ENCODE data around the gene OXER1. TPM values are rescaled to one million over a fixed set of nuclear protein-coding genes. Genes with fewer than 3 reads are reported as not detected.

Gene OXER1
- total RNA-seq, 4 donors from 2014 or later, result 0.78 to 1.3 (median 0.98) TPM; not detected in 1

DNA sequence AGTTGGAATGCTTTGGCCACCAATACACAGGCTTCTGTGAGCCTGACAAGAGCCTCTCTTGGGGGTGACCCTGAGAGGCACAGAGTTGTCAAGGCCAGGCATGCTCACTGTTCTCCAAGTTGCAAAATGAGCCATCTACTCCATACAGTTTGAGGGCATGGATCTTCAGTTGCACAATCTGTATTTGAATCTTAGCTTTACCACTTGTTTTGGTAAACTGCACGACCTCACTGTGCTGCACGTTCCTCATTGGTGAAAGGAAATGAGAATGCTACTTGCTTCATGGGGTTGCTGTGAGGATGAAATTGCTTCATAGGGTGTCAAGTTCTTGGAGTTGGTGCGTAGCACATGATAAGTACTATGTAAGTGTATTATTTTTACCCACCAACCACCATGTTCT is 40.4 kb upstream of the OXER1 start:
- DNase-seq, result no peak
- Histone ChIP-seq H3K27me3 (no peaks in the 10 kb centered on the region), H3K27ac (no peak overlapping the region), H3K4me3 (replicated peaks in 1 of 3) (no peak overlapping the region), H3K4me1 (peaks cover 6 to 11% of the 10 kb centered on the region in 2 donors), H3K36me3 (no peaks in the 10 kb centered on the region), H3K9me3 (no peaks in the 10 kb centered on the region)
- intact Hi-C loops (cut with DNase I), result no loop called here
- TF ChIP-seq POLR2A (IDR thresholded peaks at IDR 0.05), result no peak
- TF ChIP-seq, protein P1, sequence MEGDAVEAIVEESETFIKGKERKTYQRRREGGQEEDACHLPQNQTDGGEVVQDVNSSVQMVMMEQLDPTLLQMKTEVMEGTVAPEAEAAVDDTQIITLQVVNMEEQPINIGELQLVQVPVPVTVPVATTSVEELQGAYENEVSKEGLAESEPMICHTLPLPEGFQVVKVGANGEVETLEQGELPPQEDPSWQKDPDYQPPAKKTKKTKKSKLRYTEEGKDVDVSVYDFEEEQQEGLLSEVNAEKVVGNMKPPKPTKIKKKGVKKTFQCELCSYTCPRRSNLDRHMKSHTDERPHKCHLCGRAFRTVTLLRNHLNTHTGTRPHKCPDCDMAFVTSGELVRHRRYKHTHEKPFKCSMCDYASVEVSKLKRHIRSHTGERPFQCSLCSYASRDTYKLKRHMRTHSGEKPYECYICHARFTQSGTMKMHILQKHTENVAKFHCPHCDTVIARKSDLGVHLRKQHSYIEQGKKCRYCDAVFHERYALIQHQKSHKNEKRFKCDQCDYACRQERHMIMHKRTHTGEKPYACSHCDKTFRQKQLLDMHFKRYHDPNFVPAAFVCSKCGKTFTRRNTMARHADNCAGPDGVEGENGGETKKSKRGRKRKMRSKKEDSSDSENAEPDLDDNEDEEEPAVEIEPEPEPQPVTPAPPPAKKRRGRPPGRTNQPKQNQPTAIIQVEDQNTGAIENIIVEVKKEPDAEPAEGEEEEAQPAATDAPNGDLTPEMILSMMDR (IDR thresholded peaks at IDR 0.05), result no peak
- 65 to 76% methylated on average over 3 of the region's 3 CpGs for WGBS, 2 donors

DNA sequence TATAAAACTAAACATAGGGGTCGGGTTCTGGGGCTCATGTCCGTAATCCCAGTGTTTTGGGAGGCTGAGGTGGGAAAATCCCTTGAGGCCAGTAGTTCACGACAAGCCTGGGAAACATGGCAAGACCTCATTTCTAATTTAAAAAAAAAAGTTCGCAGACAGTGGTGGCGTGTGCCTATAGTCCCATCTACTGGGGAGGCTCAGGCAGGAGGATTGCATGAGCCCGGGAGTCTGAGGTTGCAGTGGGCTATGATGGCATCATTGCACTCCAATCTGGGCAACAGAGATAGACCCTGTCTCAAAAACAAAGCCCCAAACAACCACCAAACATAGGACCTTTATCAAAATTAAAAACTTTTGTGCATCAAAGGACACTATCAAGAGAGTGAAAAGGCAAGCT is 38.2 kb upstream of the OXER1 start:
- no peaks in the 10 kb centered on the region for H3K27me3 ChIP-seq
- no peaks in the 10 kb centered on the region for H3K36me3 ChIP-seq
- intact Hi-C loops (cut with DNase I), result no loop called here
- DNase-seq, result no peak
- WGBS, 2 donors, result 86 to 93% methylated on average over 6 of the region's 6 CpGs
- TF ChIP-seq, protein P1 (IDR thresholded peaks at IDR 0.05), result no peak
- no peak for TF ChIP-seq POLR2A (IDR thresholded peaks at IDR 0.05)
- peaks cover 0 to 4% of the 10 kb centered on the region in 2 donors for H3K4me1 ChIP-seq
- no peak overlapping the region for H3K27ac ChIP-seq
- no peaks in the 10 kb centered on the region for H3K9me3 ChIP-seq
- no peak overlapping the region for H3K4me3 ChIP-seq (replicated peaks in 1 of 3)

DNA sequence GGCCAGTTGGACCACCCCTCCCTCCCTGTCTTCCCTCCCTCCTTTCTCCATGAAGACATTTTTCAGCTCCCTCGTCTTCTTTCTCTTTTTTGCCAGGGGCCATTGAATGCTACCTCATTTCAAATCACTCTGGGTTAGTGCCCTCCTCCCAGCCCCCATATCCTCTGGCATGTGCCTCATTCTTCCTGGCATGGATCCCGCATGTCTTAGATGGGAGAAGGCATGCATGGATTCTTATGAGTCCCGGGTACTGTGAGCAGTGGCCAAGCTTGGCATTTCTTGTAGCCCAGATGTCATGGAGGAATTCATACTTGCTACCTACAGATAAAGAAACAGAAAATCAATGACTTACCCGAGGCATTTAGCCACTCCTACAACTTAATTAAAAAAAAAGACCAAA is 37.4 kb upstream of the OXER1 start:
- intact Hi-C loops (cut with DNase I), result no loop called here
- H3K27me3 ChIP-seq, result no peaks in the 10 kb centered on the region
- whole genome bisulfite sequencing, 2 donors, result 42 to 54% methylated on average over 4 of the region's 4 CpGs
- H3K4me1 ChIP-seq, result peaks cover 0 to 4% of the 10 kb centered on the region in 2 donors
- TF ChIP-seq POLR2A (IDR thresholded peaks at IDR 0.05), result no peak
- TF ChIP-seq, protein P1 (IDR thresholded peaks at IDR 0.05), result no peak
- no peak overlapping the region for H3K4me3 ChIP-seq (replicated peaks in 1 of 3)
- H3K9me3 ChIP-seq, result no peaks in the 10 kb centered on the region
- peak; percentile 18 to 41 for DNase-seq
- no peak overlapping the region for H3K27ac ChIP-seq
- no peaks in the 10 kb centered on the region for H3K36me3 ChIP-seq

DNA sequence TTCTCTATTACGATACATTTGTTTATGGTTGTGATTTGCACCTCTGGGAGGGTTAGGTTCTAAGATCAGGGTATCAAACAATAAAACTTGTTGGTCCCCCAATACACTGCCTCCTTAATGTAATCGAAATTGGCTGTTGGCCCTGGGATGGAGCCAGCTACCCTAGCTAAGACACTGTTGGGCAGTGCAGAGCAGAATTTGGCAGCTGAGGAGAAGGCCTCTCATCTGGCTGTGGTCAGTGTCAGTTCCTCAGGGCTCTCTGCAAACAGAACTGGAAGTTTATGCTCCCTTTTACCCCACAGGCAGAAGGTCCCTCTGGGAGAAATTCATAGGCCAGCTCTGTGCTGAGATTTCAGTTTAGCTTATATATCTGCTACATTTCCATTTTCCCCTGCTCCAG is 37.0 kb upstream of the OXER1 start:
- no peak overlapping the region for H3K27ac ChIP-seq
- no peaks in the 10 kb centered on the region for H3K9me3 ChIP-seq
- H3K36me3 ChIP-seq, result no peaks in the 10 kb centered on the region
- intact Hi-C loops (cut with DNase I), result no loop called here
- no peak overlapping the region for H3K4me3 ChIP-seq (replicated peaks in 1 of 3)
- TF ChIP-seq POLR2A (IDR thresholded peaks at IDR 0.05), result no peak
- TF ChIP-seq, protein P1 (IDR thresholded peaks at IDR 0.05), result no peak
- 47 to 89% methylated on average over 2 of the region's 2 CpGs for WGBS, 2 donors
- H3K27me3 ChIP-seq, result no peaks in the 10 kb centered on the region
- no peak for DNase-seq
- peaks cover 0 to 4% of the 10 kb centered on the region in 2 donors for H3K4me1 ChIP-seq

DNA sequence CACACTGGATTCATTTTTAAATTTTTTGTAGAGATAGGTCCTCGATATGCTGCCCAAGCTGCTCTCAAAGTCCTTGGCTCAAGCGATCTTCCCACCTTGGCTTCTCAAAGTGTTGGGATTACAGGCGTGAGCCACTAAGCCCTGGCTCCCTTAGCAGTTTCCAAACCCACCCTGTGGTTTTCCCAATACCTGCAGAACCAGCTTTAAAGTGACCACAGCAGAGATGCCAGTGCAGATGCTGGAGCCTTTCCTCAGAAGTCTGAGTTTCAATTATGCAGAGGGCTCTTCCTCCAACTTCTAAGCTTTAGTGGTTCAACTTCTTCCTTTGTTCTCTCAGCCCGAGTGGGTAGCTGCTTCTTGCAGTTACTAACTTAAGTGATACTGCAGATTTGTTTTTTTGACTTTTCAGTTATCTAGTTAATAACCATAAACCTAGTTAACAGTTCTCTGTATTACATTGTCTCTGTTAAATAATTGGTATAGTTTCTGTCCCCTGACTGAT is 36.6 kb upstream of the OXER1 start:
- Histone ChIP-seq H3K4me3 (replicated peaks in 1 of 3) (no peak overlapping the region), H3K27ac (no peak overlapping the region), H3K27me3 (no peaks in the 10 kb centered on the region), H3K4me1 (peaks cover 0 to 4% of the 10 kb centered on the region in 2 donors), H3K36me3 (no peaks in the 10 kb centered on the region), H3K9me3 (no peaks in the 10 kb centered on the region)
- no peak for TF ChIP-seq POLR2A (IDR thresholded peaks at IDR 0.05)
- TF ChIP-seq, protein P1 (IDR thresholded peaks at IDR 0.05), result no peak
- no peak for DNase-seq
- WGBS, 2 donors, result 90 to 92% methylated on average over 4 of the region's 4 CpGs
- intact Hi-C loops (cut with DNase I), result no loop called here

Data from thyroid gland (tissue), 4 donors.